ENCODE measurements around the gene USP6.
"Not testable (repeated sequence)": the region's sequence is repeated elsewhere in the genome, so short reads cannot be mapped to it uniquely, and the experiment has no call there.

USP6 gene

GRCh38 chr17:5135726-5136579 lies 20.1 kb downstream of the USP6 start:
- DNase-seq (ENCODE audit: low spot score), result no peak

DNA sequence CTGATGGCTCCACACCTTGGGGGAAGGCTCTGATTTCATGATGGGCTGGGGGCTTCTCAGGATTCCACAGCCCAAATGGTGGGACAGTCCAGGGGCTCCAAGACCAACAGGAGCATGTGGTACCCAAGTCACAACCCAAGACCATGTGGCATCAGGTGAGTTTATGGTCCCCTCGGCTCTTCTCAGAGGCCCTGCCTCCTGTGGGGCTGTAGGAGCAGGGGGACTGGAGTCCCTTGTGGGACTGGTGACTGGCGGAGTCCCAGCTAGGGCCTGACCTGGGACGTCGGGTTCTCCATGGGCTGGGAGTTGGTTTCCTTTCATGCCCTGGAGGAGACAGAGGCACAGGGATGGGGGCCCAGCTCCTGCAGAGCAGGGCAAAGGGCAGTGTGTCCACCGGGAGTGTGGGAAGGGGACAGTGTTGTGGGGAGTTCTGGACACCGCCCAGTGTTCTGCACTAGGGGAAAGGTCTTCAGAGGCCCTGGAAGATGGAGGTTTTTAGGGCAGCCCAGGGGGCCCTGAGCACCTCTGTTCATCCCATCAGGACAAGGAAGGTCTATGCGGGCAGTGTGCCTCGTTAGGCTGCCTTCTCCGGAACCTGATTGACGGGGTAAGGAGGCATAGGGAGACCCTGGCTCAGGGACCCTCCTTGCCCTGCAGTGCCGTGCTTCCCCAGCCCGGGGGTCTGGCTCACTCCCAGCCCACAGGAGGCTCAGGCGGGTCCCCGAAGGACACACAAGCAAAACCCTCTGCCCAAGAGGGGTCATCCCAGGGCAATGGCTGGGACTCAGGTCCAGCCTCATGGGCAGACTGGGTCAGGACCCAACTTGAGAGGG lies 21.0 kb downstream of the USP6 start:
- not testable (repeated sequence) for DNase-seq (ENCODE audit: low spot score)

DNA sequence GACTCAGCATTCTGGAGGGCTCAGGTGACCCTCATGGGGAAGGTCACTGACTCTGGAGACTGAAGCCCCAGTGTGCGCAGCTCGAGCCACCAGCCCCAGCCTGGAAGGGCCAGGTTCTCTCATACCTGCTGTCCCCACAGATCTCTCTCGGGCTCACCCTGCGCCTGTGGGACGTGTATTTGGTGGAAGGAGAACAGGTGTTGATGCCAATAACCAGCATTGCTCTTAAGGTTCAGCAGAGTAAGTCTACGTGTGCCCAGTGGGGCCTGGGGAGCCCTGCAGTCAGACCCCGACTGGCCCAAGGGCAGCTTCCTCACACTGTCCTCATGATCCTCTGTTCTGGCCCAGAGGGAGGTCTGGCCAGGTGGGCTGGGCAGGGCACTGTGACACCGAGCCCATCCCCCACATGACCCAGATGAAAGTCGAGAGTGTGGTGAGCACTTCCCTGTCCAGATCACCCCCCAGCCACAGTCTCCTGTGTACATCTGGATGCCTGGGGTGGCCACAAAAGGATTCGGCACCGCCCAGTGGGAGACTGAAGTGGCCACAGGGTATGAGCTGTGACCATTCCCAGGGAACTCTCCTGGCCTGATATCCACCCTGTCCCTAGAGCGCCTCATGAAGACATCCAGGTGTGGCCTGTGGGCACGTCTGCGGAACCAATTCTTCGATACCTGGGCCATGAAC lies 21.8 kb downstream of the USP6 start:
- not testable (repeated sequence) for DNase-seq (ENCODE audit: low spot score)

- DNase-seq (ENCODE audit: low spot score), result not testable (repeated sequence)
Measured at GRCh38 chr17:5138198-5138544, 22.3 kb downstream of the USP6 start.

GRCh38 chr17:5138616-5139457 lies 23.0 kb downstream of the USP6 start:
- DNase-seq (ENCODE audit: low spot score), result no peak

DNA sequence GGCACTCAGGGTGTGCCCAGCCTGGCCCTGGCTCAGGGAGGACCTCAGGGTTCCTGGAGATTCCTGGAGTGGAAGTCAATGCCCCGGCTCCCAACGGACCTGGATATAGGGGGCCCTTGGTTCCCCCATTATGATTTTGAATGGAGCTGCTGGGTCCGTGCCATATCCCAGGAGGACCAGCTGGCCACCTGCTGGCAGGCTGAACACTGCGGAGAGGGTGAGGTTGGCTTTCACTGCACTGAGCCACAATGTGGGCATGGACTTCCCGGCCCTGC lies 23.6 kb downstream of the USP6 start:
- DNase-seq (ENCODE audit: low spot score), result no peak

GRCh38 chr17:5142877-5143276 lies 27.0 kb downstream of the USP6 start:
- DNase-seq (ENCODE audit: low spot score), result not testable (repeated sequence)

GRCh38 chr17:5146122-5146521 lies 30.3 kb downstream of the USP6 start:
- DNase-seq (ENCODE audit: low spot score), result not testable (repeated sequence)

GRCh38 chr17:5160702-5161101 lies 44.9 kb downstream of the USP6 start:
- DNase-seq (ENCODE audit: low spot score), result not testable (repeated sequence)

GRCh38 chr17:5161793-5162192 lies 46.0 kb downstream of the USP6 start:
- not testable (repeated sequence) for DNase-seq (ENCODE audit: low spot score)

DNA sequence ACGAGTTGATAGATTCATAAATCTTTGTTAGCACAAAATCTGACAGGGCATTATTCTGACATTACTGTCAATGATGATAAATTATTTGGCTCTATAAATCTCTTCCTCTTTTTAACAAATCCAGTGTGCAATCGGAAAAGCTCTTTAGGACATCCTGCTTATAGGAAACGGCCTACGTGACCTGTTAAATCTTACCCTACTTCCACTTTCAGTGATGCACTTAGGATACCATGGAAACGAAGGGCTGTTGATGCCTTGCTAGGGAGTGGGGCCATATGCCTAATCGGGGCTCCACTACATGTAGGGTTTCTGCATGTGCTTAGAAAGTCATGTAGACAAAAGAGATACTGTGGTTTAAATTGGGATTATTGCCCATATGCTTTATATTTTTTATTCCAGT lies 48.6 kb downstream of the USP6 start:
- DNase-seq (ENCODE audit: low spot score), result no peak

DNA sequence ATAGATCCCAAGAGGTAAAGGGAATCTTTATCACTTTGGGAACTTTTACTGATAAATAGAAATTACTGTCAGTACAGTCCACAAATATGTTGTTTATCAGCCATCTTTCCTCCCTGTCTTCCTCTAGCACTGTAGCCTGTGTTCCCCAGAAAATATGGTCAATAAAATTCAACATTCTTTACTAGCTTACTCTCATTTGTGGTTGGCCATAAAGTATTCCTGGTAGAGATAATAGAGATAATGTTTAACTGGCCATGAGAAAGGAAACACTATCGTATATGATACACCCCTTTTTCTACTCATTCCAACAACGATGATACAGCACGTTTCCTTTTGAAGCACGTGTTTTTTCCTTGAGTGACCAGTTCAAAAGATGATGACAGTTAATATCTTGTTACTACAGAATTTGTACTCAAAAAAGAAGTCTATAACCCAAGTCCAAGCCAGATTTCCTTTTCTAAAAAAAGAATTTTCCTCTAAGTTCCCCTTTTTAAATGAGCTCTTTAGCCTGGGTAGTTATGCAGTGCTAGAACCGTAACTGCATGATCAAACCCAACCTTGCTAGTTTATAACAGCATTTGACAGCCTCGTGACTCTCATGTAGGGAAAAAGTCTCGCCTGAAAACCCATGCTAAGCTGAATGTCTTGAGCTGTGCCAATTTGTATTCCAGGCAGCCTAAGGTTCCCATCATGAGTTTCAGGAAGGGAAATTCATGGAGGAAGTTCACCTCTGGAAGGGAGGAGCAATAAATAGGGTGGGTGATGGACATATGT lies 50.1 kb downstream of the USP6 start:
- not testable (repeated sequence) for DNase-seq (ENCODE audit: low spot score)

GRCh38 chr17:5175027-5175426 lies 59.2 kb downstream of the USP6 start:
- DNase-seq (ENCODE audit: low spot score), result not testable (repeated sequence)

DNA sequence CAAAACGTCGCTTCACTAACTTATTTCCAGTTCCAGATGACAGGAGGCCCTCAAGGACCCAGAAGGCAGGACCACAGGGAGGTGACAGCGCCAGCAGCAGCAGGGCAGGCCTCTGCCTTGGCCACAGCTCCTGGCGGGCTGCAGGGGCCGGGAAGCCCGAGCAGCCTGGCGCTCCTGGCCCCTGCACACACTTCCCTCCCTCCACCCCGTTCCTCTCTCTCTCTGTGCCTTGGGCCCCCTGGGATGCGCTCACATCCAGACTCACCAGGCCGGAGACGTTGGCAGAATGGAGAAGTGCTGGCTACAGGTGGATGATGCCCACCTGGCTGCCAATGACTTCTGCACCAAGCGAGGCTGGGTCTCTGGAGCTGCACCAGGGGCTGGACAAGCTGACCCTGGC lies 63.2 kb downstream of the USP6 start:
- DNase-seq (ENCODE audit: low spot score), result no peak

GRCh38 chr17:5181509-5182305 lies 65.9 kb downstream of the USP6 start:
- no peak for DNase-seq (ENCODE audit: low spot score)

DNA sequence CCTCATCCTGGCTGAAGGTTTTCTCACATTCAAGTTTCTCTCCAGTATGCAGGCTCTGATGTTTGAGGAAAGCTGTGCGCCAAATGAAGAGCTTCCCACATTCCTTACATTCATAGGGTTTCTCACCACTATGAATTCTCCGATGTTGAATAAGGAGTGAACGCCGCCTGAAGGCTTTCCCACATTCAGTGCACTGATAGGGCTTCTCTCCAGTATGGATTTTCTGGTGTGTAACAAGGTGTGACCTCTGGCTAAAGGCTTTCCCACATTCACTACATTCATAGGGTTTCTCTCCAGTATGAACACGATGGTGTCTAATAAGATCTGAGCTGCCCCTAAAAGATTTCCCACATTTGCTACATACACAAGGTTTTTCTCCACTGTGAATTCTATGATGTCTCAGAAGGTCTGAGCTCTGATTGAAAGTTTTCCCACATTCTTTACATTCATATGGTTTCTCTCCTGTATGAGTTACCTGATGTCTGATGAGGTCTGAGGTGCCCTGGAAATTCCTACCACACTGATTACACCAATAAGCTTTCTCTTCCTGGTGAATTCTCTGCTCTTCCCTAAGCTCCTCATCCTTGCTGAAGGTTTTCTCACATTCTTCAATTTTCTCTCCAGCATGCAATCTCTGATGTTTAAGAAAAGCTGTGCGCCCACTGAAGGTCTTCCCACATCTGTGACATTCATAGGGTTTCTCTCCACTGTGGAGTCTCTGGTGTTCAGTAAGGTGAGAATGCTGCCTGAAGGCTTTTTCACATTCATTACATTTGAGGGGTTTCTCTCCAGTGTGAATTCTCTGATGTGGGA lies 67.0 kb downstream of the USP6 start:
- DNase-seq (ENCODE audit: low spot score), result no peak

DNA sequence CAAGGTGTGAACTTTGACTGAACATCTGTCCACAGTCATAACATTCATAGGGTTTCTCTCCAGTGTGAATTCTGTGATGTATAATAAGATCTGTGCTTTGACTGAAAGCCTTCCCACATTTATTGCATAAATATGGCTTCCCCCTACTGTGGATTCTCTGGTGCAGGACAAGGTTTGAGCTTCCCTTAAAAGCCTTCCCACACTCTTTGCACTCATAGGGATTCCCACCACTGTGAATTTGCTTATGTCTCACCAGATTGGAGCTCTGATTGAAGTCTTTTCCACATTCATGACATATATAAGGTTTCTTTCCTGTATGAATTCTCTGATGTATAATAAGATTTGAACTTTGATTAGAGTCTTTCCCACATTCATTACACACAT lies 67.6 kb downstream of the USP6 start:
- DNase-seq (ENCODE audit: low spot score), result no peak

DNA sequence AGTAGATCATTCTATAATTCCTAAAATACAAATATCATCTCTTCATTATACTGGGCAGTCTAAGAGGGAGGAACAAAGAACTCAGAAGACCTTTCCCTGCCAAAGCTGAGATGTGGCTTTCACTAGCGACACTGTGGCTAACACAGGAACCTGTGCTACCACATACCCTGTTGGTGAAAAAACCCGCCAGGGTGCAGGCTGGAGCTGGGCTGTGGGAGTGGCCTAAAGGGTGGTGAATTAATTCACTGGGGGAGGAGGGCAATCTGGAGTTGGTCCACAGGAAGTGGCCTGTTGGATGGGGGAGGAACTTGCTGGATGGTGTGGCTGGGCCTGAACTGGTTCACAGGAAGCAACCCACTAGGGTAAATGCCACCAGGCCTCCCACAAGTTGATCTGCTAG lies 68.5 kb downstream of the USP6 start:
- DNase-seq (ENCODE audit: low spot score), result no peak

Measured in HuH-7 (cell line).